ENCODE results near the gene ZDHHC16. TPM values are rescaled to one million over a fixed set of nuclear protein-coding genes. Genes with fewer than 3 reads are reported as not detected.

ZDHHC16 gene
- total RNA-seq, 4 donors from 2014 or later = 27.7 to 43.5 (median 34.4) TPM

- no peak for ATAC-seq (ENCODE audit: low FRiP score)
- TF ChIP-seq CTCF (IDR thresholded peaks at IDR 0.05) = no peak
- no peak for DNase-seq (ENCODE audit: low spot score)
Measured at GRCh38 chr10:97485647-97486281, 39.8 kb downstream of the ZDHHC16 start.

- ATAC-seq (ENCODE audit: low FRiP score) = no peak
- no peak for DNase-seq (ENCODE audit: low spot score)
- TF ChIP-seq CTCF (IDR thresholded peaks at IDR 0.05) = no peak
Measured at GRCh38 chr10:97490592-97490991, 44.6 kb downstream of the ZDHHC16 start.

GRCh38 chr10:97494151-97494550, 48.2 kb downstream of the ZDHHC16 start:
- ATAC-seq (ENCODE audit: low FRiP score) (no peak), DNase-seq (ENCODE audit: low spot score) (no peak)
- no peak for TF ChIP-seq CTCF (IDR thresholded peaks at IDR 0.05)

GRCh38 chr10:97494863-97495506, 49.0 kb downstream of the ZDHHC16 start:
- ATAC-seq (ENCODE audit: low FRiP score) (no peak), DNase-seq (ENCODE audit: low spot score) (no peak)
- TF ChIP-seq CTCF (IDR thresholded peaks at IDR 0.05) = no peak

GRCh38 chr10:97497572-97498075, 51.6 kb downstream of the ZDHHC16 start:
- ATAC-seq (ENCODE audit: low FRiP score) (peak; percentile 34), DNase-seq (ENCODE audit: low spot score) (peak; percentile 63)
- no peak for TF ChIP-seq CTCF (IDR thresholded peaks at IDR 0.05)

- TF ChIP-seq CTCF (IDR thresholded peaks at IDR 0.05) = no peak
- DNase-seq (ENCODE audit: low spot score) (peak; percentile 97), ATAC-seq (ENCODE audit: low FRiP score) (peak; percentile 97)
Measured at GRCh38 chr10:97498076-97498840, 52.3 kb downstream of the ZDHHC16 start, which contains the start of gene MMS19. Gene MMS19, minus strand, starts transcription at chr10:97498422. Its CDS starts 38 bp downstream, at chr10:97498384.
